Gastrocnemius medialis (tissue), 4 donors: Measurements from ENCODE around the gene ARAF.

Source experiments
- POLR2A ChIP-seq, 2 donors: fragments of 450-650 bp; IDR thresholded peaks; one replicate each; pipeline ENCODE4 v1.6.1; 2017; ENCODE audit warnings: antibody characterized with exemption in 2 of 2, mild to moderate bottlenecking in 2 of 2, moderate library complexity in 2 of 2
- TF ChIP-seq, protein P1 (sequence below), 5 experiments: fragments of 450-650 bp in 3 of 5; fragments of 200-600 bp in 2 of 5; sonication (generic) in 2 of 5; IDR thresholded peaks in 4 of 5; conservative IDR thresholded peaks in 1 of 5; 1 replicate in 4 of 5; 2 replicates in 1 of 5; pipeline ENCODE4 v1.5.1; 2016 to 2019; ENCODE audit warnings: antibody characterized with exemption in 5 of 5, mild to moderate bottlenecking in 3 of 5, moderate library complexity in 3 of 5

DNA sequence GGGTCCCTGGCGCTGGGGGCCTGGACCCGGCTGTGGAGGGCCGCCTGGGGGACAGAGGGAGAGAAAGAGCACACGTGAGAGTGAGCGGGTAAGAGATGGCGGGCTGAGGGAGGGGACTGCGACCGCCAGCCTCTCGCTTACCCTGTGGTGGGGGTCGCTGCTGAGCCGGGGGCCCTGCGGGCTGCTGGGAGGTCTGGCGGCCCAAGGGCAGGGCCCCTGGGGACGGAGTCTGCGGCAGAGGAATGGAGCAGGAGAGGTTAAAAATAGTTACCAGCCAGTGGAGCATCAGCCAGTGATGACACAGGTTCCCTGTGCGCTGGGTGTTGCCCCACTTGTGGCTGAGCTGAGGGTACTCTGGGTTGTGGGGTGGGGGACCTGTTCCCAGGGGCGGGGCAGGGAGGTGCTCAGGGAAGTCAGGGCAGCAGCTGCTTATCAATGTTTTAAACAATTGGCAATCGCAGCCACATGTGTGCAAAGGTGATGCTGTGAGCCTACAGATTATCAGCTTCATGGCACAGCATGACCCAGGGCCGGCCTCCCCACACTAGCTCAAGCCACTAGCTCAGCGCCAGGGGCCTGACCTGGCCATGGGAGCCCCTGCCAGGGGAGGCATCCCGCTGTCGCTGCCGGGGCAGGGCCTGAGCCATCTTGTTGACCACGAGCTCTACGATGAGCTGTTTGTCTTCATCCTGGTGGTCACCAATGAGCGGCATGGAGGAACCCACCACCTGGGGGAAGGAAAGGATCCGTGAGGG lies 13.7 kb downstream of the ARAF start:
- TF ChIP-seq, protein P1, sequence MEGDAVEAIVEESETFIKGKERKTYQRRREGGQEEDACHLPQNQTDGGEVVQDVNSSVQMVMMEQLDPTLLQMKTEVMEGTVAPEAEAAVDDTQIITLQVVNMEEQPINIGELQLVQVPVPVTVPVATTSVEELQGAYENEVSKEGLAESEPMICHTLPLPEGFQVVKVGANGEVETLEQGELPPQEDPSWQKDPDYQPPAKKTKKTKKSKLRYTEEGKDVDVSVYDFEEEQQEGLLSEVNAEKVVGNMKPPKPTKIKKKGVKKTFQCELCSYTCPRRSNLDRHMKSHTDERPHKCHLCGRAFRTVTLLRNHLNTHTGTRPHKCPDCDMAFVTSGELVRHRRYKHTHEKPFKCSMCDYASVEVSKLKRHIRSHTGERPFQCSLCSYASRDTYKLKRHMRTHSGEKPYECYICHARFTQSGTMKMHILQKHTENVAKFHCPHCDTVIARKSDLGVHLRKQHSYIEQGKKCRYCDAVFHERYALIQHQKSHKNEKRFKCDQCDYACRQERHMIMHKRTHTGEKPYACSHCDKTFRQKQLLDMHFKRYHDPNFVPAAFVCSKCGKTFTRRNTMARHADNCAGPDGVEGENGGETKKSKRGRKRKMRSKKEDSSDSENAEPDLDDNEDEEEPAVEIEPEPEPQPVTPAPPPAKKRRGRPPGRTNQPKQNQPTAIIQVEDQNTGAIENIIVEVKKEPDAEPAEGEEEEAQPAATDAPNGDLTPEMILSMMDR (IDR thresholded peaks at IDR 0.05 in 4 of 5, conservative IDR thresholded peaks at IDR 0.05 in 1 of 5), result no peak
- TF ChIP-seq POLR2A (IDR thresholded peaks at IDR 0.05), result no peak
